ENCODE measurements around the gene SEC23A.

SEC23A gene

GRCh38 chr14:38982278-38982677 lies 120.8 kb downstream of the SEC23A start:
- no peak for DNase-seq
